IPS-NIHi11 (cell line): ENCODE measurements around the gene SERINC5.
"Not testable (repeated sequence)": the region's sequence is repeated elsewhere in the genome, so short reads cannot be mapped to it uniquely, and the experiment has no call there.

Experiments
- DNase-seq: peaks from one replicate; pipeline ENCODE4 v3.0.0; 2012; ENCODE audit warnings: mixed read lengths, low spot score

SERINC5 gene

GRCh38 chr5:80227979-80228596 lies 27.8 kb downstream of the SERINC5 start:
- DNase-seq: no peak

- DNase-seq: no peak
These were observed 29.9 kb downstream of the SERINC5 start for GRCh38 chr5:80225934-80226326.

GRCh38 chr5:80225189-80225933 lies 30.5 kb downstream of the SERINC5 start:
- DNase-seq: no peak

- DNase-seq: no peak
These were observed 32.3 kb downstream of the SERINC5 start for GRCh38 chr5:80223561-80223960.

GRCh38 chr5:80220245-80220897 lies 35.5 kb downstream of the SERINC5 start:
- DNase-seq: no peak

GRCh38 chr5:80219391-80219790 lies 36.5 kb downstream of the SERINC5 start:
- DNase-seq: no peak

GRCh38 chr5:80217667-80218066 lies 38.2 kb downstream of the SERINC5 start:
- DNase-seq: no peak

GRCh38 chr5:80216753-80217596 lies 38.9 kb downstream of the SERINC5 start:
- DNase-seq: no peak

- no peak for DNase-seq
These were observed 39.8 kb downstream of the SERINC5 start for GRCh38 chr5:80216096-80216495.

GRCh38 chr5:80215523-80215922 lies 40.3 kb downstream of the SERINC5 start:
- no peak for DNase-seq

- no peak for DNase-seq
These were observed 42.4 kb downstream of the SERINC5 start for GRCh38 chr5:80213466-80213865.

GRCh38 chr5:80212171-80212667 lies 43.6 kb downstream of the SERINC5 start:
- no peak for DNase-seq

- no peak for DNase-seq
These were observed 44.5 kb downstream of the SERINC5 start for GRCh38 chr5:80211327-80211726.

- no peak for DNase-seq
These were observed 45.8 kb downstream of the SERINC5 start for GRCh38 chr5:80210014-80210413.

- DNase-seq: no peak
These were observed 47.5 kb downstream of the SERINC5 start for GRCh38 chr5:80208381-80208780.

GRCh38 chr5:80207832-80208231 lies 48.0 kb downstream of the SERINC5 start:
- no peak for DNase-seq

- no peak for DNase-seq
These were observed 49.6 kb downstream of the SERINC5 start for GRCh38 chr5:80206282-80206681.

- no peak for DNase-seq
These were observed 50.0 kb downstream of the SERINC5 start for GRCh38 chr5:80205846-80206245.

GRCh38 chr5:80204808-80205614 lies 50.8 kb downstream of the SERINC5 start:
- no peak for DNase-seq

GRCh38 chr5:80201763-80202162 lies 54.1 kb downstream of the SERINC5 start:
- not testable (repeated sequence) for DNase-seq

- DNase-seq: no peak
These were observed 56.9 kb downstream of the SERINC5 start for GRCh38 chr5:80198920-80199319.
